ENCODE data around the gene PBLD.

GRCh38 chr10:68247931-68248330, 84.8 kb downstream of the PBLD start:
- TF ChIP-seq CTCF (IDR thresholded peaks at IDR 0.05; ENCODE audit: low read depth, low read length) (no peak), POLR2A (IDR thresholded peaks at IDR 0.05; ENCODE audit: extremely low read depth, insufficient read length) (no peak), MYC (IDR thresholded peaks at IDR 0.05; ENCODE audit: low read depth, low read length) (no peak)
- TF ChIP-seq, protein P1, sequence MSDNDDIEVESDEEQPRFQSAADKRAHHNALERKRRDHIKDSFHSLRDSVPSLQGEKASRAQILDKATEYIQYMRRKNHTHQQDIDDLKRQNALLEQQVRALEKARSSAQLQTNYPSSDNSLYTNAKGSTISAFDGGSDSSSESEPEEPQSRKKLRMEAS (IDR thresholded peaks at IDR 0.05; ENCODE audit: low read depth, low read length): no peak

All from NB4 (cell line).